ENCODE data around the gene CLEC2L. TPM values are rescaled to one million over a fixed set of nuclear protein-coding genes. Genes with fewer than 3 reads are reported as not detected.

Gene CLEC2L
- polyA plus RNA-seq, 1 of the 3 experiments (the other 2 are of a cell fraction) = not detected

DNA sequence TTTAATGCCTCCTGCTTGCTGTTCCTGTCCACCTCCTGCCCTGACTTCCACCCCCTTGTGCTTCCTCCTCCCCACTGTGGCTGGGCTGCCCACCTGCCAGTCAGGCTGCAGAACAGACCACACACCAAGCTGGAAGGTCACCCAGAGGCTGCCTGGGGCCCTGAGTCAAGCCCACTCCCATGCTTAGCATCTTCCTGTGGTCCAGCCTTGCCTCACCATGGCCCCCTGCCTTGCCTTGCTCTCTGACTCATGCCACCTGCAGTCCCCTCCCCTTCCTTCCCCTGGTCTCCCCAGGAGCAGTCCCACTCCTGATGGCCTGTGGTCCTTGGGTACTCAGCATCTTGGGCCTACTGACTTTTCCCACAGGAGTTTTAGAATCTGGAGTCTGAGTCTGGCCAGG, 2.3 kb downstream of the CLEC2L start:
- Histone ChIP-seq H3K9ac (no peak overlapping the region), H3K4me3 (ENCODE audit: low read depth in 2 of 2, low read length in 1 of 2) (no peak overlapping the region), H4K20me1 (ENCODE audit: insufficient read depth) (no peaks in the 10 kb centered on the region), H3K79me2 (ENCODE audit: insufficient read depth) (no peaks in the 10 kb centered on the region), H2AFZ (ENCODE audit: low read depth) (no peak overlapping the region), H3K36me3 (replicated peaks in 1 of 2; ENCODE audit: control insufficient read depth in 1 of 2, insufficient read depth in 2 of 2, low read length in 1 of 2) (no peaks in the 10 kb centered on the region), H3K9me2 (no peaks in the 10 kb centered on the region), H3K4me2 (no peak overlapping the region), H3K27me3 (ENCODE audit: insufficient read depth) (peaks cover 36% of the 10 kb centered on the region), H3F3A (replicated peaks; ENCODE audit: insufficient read depth) (no peaks in the 10 kb centered on the region), H3K27ac (ENCODE audit: low read depth in 2 of 2, low read length in 1 of 2) (no peak overlapping the region), H3K9me3 (no peaks in the 10 kb centered on the region), H3K4me1 (ENCODE audit: control insufficient read depth in 1 of 2, insufficient read depth in 2 of 2, low read depth in 1 of 2, low read length in 1 of 2) (peaks cover 5 to 7% of the 10 kb centered on the region in 2 experiments; a peak in 1 of 4 replicates)
- ChIA-PET POLR2A (no interaction called here), CTCF (interaction anchor here (1.1 to 1.2 kb wide), 2 partner anchors 26 to 477 kb away, joined by 3 to 5 read pairs; no protein-coding TSS in a partner anchor)
- DNase-seq = no peak
- TF ChIP-seq, protein P1, sequence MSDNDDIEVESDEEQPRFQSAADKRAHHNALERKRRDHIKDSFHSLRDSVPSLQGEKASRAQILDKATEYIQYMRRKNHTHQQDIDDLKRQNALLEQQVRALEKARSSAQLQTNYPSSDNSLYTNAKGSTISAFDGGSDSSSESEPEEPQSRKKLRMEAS (IDR thresholded peaks at IDR 0.05; ENCODE audit: low read depth) = no peak
- no peak for TF ChIP-seq FOXJ3 (CRISPR knock-in tag; IDR thresholded peaks at IDR 0.05)
- TF ChIP-seq RCOR1 (IDR thresholded peaks at IDR 0.05; ENCODE audit: low read length) = no peak
- TF ChIP-seq MEF2A (IDR thresholded peaks at IDR 0.05; ENCODE audit: borderline replicate concordance, low read depth) = no peak
- TF ChIP-seq SIN3A (IDR thresholded peaks at IDR 0.05; ENCODE audit: borderline replicate concordance, low read depth, low read length) = no peak
- TF ChIP-seq GABPA (IDR thresholded peaks at IDR 0.05; ENCODE audit: low read depth) = no peak
- no peak for TF ChIP-seq TEAD4 (IDR thresholded peaks at IDR 0.05; ENCODE audit: borderline replicate concordance, insufficient read depth)
- no peak for TF ChIP-seq NFIC (IDR thresholded peaks at IDR 0.05; ENCODE audit: borderline replicate concordance)
- TF ChIP-seq POLR2AphosphoS5 (IDR thresholded peaks at IDR 0.05; ENCODE audit: low read depth, low read length) = no peak
- TF ChIP-seq, protein P2, sequence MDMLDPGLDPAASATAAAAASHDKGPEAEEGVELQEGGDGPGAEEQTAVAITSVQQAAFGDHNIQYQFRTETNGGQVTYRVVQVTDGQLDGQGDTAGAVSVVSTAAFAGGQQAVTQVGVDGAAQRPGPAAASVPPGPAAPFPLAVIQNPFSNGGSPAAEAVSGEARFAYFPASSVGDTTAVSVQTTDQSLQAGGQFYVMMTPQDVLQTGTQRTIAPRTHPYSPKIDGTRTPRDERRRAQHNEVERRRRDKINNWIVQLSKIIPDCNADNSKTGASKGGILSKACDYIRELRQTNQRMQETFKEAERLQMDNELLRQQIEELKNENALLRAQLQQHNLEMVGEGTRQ (IDR thresholded peaks at IDR 0.05; ENCODE audit: borderline replicate concordance, low read depth, low read length) = no peak
- TF ChIP-seq SMC3 (IDR thresholded peaks at IDR 0.05; ENCODE audit: low read depth, low read length) = no peak
- no peak for TF ChIP-seq RXRA (IDR thresholded peaks at IDR 0.05; ENCODE audit: borderline replicate concordance, low read depth)
- no peak for TF ChIP-seq RFX5 (IDR thresholded peaks at IDR 0.05; ENCODE audit: low read length)
- TF ChIP-seq YY1 (IDR thresholded peaks at IDR 0.05; ENCODE audit: low read depth) = no peak

DNA sequence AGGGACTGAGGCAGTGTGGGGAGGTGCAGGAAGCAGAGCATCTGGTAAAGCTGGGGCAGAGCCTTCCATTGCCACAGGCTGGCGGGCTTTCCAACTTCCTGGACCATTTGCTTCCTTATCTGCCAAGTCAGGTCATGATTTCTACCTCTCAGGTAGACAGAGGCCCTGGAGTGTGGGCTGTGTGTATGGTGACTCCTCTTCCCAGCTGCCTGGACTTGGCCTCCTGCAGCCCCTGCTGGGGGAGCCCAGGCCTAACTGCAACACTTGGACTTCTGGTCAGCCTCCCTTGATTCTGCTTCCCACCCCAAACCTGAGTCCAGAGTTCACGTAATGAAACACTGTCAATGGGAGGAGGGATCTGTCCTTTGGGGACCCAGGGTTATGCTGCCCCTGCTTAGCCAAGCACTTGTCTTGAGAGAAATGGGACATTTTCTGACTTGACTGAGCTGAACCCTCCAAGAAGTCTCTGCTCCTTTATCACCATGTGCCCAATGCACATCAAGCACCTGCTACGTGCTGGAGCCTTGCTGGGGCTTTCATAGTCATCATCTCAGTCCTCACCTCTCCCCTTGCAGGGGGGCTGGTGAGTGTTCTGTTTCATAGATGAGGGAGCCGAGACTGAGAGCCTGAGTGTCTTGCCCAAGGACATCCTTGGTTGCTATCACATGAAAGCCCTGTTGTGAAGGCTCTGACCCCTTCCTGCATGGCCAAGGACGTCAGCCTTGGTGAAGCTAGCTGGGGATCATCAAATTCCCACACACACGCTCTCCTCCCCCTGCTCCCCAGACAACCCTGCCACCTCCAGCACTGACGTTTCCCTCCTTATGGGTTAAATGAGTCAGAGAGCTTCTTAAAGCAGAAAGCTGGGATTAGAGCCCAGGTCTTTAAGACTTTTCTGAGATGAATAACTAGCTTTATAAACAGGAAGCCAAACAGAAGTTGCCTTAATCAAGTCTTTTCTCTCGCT, 3.4 kb downstream of the CLEC2L start:
- CTCF ChIA-PET = no interaction called here
- Histone ChIP-seq H3K9me2 (no peaks in the 10 kb centered on the region), H3K27ac (ENCODE audit: low read depth in 2 of 2, low read length in 1 of 2) (no peak overlapping the region), H3K27me3 (ENCODE audit: insufficient read depth) (peaks cover 26% of the 10 kb centered on the region), H3K79me2 (ENCODE audit: insufficient read depth) (no peaks in the 10 kb centered on the region), H3K4me3 (ENCODE audit: low read depth in 2 of 2, low read length in 1 of 2) (no peak overlapping the region), H4K20me1 (ENCODE audit: insufficient read depth) (no peaks in the 10 kb centered on the region), H3K9ac (no peak overlapping the region), H3K36me3 (replicated peaks in 1 of 2; ENCODE audit: control insufficient read depth in 1 of 2, insufficient read depth in 2 of 2, low read length in 1 of 2) (no peaks in the 10 kb centered on the region), H3F3A (replicated peaks; ENCODE audit: insufficient read depth) (no peaks in the 10 kb centered on the region), H3K4me1 (ENCODE audit: control insufficient read depth in 1 of 2, insufficient read depth in 2 of 2, low read depth in 1 of 2, low read length in 1 of 2) (peaks cover 5 to 7% of the 10 kb centered on the region in 2 experiments; a peak in 1 of 4 replicates), H3K9me3 (no peaks in the 10 kb centered on the region), H2AFZ (ENCODE audit: low read depth) (no peak overlapping the region), H3K4me2 (0 out of 2 replicates have a peak overlapping the region, but pooled peaks have one; percentile 5)
- POLR2A ChIA-PET = no interaction called here
- no peak for DNase-seq
- 58% methylated on average over 7 of the region's 8 CpGs for WGBS (ENCODE audit: low lambda C conversion rate)
- TF ChIP-seq EP300 (IDR thresholded peaks at IDR 0.05; ENCODE audit: borderline replicate concordance in 1 of 2, low read depth in 1 of 2, low read length in 1 of 2) = no peak
- no peak for TF ChIP-seq TAF1 (IDR thresholded peaks at IDR 0.05; ENCODE audit: borderline replicate concordance, low read depth, low read length)
- TF ChIP-seq MXI1 (IDR thresholded peaks at IDR 0.05; ENCODE audit: low read depth, low read length) = no peak
- no peak for TF ChIP-seq JUND (IDR thresholded peaks at IDR 0.05)
- no peak for TF ChIP-seq TEAD4 (IDR thresholded peaks at IDR 0.05; ENCODE audit: borderline replicate concordance, insufficient read depth)
